Liver (tissue), 9 donors: ENCODE data around the gene AZGP1. TPM values are rescaled to one million over a fixed set of nuclear protein-coding genes. Genes with fewer than 3 reads are reported as not detected.
"Not testable (repeated sequence)": the region's sequence is repeated elsewhere in the genome, so short reads cannot be mapped to it uniquely, and the experiment has no call there.

Experiments
- DNase-seq: peaks from one replicate; pipeline ENCODE4 v3.0.0-alpha.2; 2017; ENCODE audit warnings: low spot score
- H3K27ac ChIP-seq, 2 donors: one replicate each; pipeline ENCODE4 v1.7.0; 2013; ENCODE audit warnings: inconsistent platforms in 2 of 2, low read length in 2 of 2, control low read depth in 1 of 2, low read depth in 1 of 2, mild to moderate bottlenecking in 1 of 2
- H3K27me3 ChIP-seq, 4 donors: one replicate each; pipeline versions ENCODE4 v1.6.1 to v1.7.0; 2013; ENCODE audit warnings: low read length in 3 of 4, inconsistent platforms in 1 of 4, mild to moderate bottlenecking in 1 of 4, moderate library complexity in 1 of 4; ENCODE audit not compliant: control insufficient read depth in 4 of 4, insufficient read depth in 4 of 4
- H3K36me3 ChIP-seq, 4 donors: one replicate each; pipeline versions ENCODE4 v1.6.1 to v1.7.0; 2013; ENCODE audit warnings: low read length in 3 of 4, mild to moderate bottlenecking in 3 of 4, low read depth in 1 of 4, moderate library complexity in 1 of 4; ENCODE audit not compliant: control insufficient read depth in 4 of 4, insufficient read depth in 3 of 4
- H3K4me1 ChIP-seq, 4 donors: one replicate each; pipeline versions ENCODE4 v1.6.1 to v1.7.0; 2013; ENCODE audit warnings: low read length in 3 of 4, mild to moderate bottlenecking in 3 of 4, moderate library complexity in 1 of 4; ENCODE audit not compliant: control insufficient read depth in 4 of 4, insufficient read depth in 4 of 4
- H3K4me3 ChIP-seq, 3 donors: one replicate each; pipeline versions ENCODE4 v1.6.1 to v1.7.0; 2013; ENCODE audit warnings: low read length in 3 of 3, control low read depth in 1 of 3, low read depth in 1 of 3, mild to moderate bottlenecking in 1 of 3
- H3K9ac ChIP-seq, 2 donors: one replicate each; pipeline ENCODE4 v1.7.0; 2013; ENCODE audit warnings: low read length in 2 of 2, mild to moderate bottlenecking in 2 of 2, moderate library complexity in 2 of 2, control low read depth in 1 of 2, low read depth in 1 of 2
- H3K9me3 ChIP-seq, 4 donors: one replicate each; pipeline versions ENCODE4 v1.6.1 to v1.7.0; 2013; ENCODE audit warnings: low read length in 3 of 4; ENCODE audit not compliant: control insufficient read depth in 4 of 4
- FOXA1 ChIP-seq: IDR thresholded peaks from 2 replicates; pipeline ENCODE4 v1.6.1; 2016; ENCODE audit warnings: antibody characterized with exemption
- FOXA2 ChIP-seq: IDR thresholded peaks from 2 replicates; pipeline ENCODE4 v1.6.1; 2016; ENCODE audit warnings: antibody characterized with exemption
- GABPA ChIP-seq, 2 donors: IDR thresholded peaks in 1 of 2; conservative IDR thresholded peaks in 1 of 2; 2 replicates each; pipeline ENCODE4 v1.6.1; 2016; ENCODE audit warnings: antibody characterized with exemption in 2 of 2, mild to moderate bottlenecking in 1 of 2, moderate library complexity in 1 of 2
- HNF4A ChIP-seq, 2 donors: conservative IDR thresholded peaks; 2 replicates each; pipeline ENCODE4 v1.6.1; 2016; ENCODE audit warnings: antibody characterized with exemption in 2 of 2, mild to moderate bottlenecking in 2 of 2
- HNF4G ChIP-seq: IDR thresholded peaks from 2 replicates; pipeline ENCODE4 v1.6.1; 2016; ENCODE audit warnings: antibody characterized with exemption
- JUND ChIP-seq, 2 donors: IDR thresholded peaks; 2 replicates each; pipeline ENCODE4 v1.6.1; 2016; ENCODE audit warnings: antibody characterized with exemption in 2 of 2
- RAD21 ChIP-seq, 2 donors: IDR thresholded peaks; 2 replicates each; pipeline ENCODE4 v1.6.1; 2016; ENCODE audit warnings: antibody characterized with exemption in 2 of 2, mild to moderate bottlenecking in 2 of 2
- RXRA ChIP-seq, 2 donors: IDR thresholded peaks; 2 replicates each; pipeline ENCODE4 v1.6.1; 2017 to 2018; ENCODE audit warnings: antibody characterized with exemption in 2 of 2, mild to moderate bottlenecking in 1 of 2
- SP1 ChIP-seq: IDR thresholded peaks from 2 replicates; pipeline ENCODE4 v1.6.1; 2018; ENCODE audit warnings: antibody characterized with exemption, mild to moderate bottlenecking
- YY1 ChIP-seq: IDR thresholded peaks from 2 replicates; pipeline ENCODE4 v1.6.1; 2016; ENCODE audit warnings: antibody characterized with exemption, mild to moderate bottlenecking
- WGBS: extraction: QIAGEN DNeasy Blood & Tissue Kit; methylation state at CpG from one replicate; pipeline ENCODE4 v1.1.7; 2013; 5-methylcytosine and 5-hydroxymethylcytosine counted together
- polyA plus RNA-seq, 2 donors: library from polyadenylated mRNA; stranded (reverse) in 1 of 2; unstranded in 1 of 2; fragments of 200-250 nt in 1 of 2; fragments of >200 nt in 1 of 2; fragmentation: Nextera tagmentation in 1 of 2; extraction: Ambion mirVana in 1 of 2; gene quantifications; one replicate each; pipeline versions ENCODE4 v1.2.1 to v1.2.3, GENCODE V29; 2013 to 2015
- total RNA-seq, 2 donors: library from RNA; depleted of rRNA; stranded (reverse); fragments of >200 nt; gene quantifications; one replicate each; pipeline ENCODE4 v1.2.3, GENCODE V29; 2014
- TF ChIP-seq, protein P1 (sequence below): IDR thresholded peaks from 2 replicates; pipeline ENCODE4 v1.6.1; 2016; ENCODE audit warnings: antibody characterized with exemption
- TF ChIP-seq, protein P2 (sequence below): IDR thresholded peaks from 2 replicates; pipeline ENCODE4 v1.6.1; 2016; ENCODE audit warnings: antibody characterized with exemption
- TF ChIP-seq, protein P3 (sequence below): IDR thresholded peaks from 2 replicates; pipeline ENCODE4 v1.6.1; 2016; ENCODE audit warnings: antibody characterized with exemption, mild to moderate bottlenecking
- TF ChIP-seq, protein P4 (sequence below): IDR thresholded peaks from 2 replicates; pipeline ENCODE4 v1.6.1; 2016; ENCODE audit warnings: antibody characterized with exemption
- donor health status: healthy.
- donor health status: healthy.
- donor health status: healthy.
- donor health status: healthy.
- donor health status: healthy.

AZGP1 gene
- total and polyA plus RNA-seq, 4 donors, result 99.5 to 2,721 (median 1,150) TPM

DNA sequence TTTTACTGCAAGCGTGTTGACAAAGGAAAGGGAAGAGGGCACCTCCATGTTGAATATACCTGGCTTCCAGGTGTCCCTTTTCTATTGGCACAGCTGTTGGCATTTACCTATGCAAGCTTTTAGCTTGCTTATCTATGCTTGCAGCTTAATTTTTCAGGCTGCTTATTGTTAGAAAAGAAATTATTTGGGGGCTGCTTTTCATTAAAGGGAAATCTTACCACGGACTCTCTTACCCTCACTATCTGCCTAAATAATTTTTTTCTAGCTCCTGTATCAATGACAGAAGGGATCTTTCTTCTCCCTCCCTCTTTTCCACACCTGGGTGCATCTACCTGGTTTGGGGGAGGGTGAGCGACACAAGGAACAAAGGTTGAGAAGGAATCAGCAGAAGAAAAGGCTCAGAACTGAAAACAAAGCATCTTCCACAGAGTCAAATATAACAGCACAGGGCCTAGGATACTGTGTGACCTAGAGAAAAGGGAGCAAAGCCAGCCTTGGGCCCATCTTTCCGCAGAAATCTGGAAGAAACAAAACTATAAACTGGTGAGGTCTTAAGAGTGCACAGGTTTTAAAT is 31.2 kb downstream of the AZGP1 start (continued):
- no peak for TF ChIP-seq SP1

DNA sequence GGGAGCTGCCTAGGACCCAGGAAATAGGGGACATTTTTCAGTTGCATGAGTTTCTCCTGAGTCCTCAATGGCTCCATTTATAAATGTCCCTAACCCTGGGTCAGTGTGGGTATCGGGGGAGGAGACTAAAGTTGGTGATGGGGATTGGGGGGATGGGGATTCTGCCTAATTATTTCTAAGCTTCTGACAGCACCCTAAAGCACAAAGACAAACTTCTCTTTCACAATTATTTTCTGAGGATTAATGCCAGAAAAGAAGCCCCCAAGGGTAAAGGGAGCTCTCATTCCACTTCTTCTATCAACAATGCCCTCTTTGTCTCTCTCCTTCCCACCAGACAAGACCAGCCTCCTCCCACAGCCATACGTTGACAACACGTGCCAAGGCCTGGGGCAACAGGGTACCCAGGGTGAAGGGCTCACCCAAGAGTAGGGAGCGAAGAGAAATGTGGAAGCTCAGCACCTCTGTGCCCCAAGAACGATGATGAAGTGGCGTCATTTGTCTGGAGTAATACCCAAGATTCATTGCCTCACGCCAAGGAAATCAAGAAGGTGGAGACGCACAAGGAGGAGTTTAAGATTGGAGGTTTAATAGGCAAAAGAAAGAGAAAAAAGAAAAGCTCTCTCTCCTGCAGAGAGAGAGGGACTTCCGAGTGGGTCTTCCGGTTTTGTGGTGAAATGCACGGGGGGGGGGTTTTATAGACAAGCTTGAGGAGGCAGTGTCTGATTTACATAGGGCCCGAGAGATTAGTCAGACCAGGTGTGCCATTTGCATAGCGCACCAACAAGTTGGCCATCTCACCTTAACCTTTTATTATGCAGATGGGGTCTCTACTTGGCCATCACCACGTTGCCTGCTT is 32.0 kb downstream of the AZGP1 start:
- 70% methylated on average over 14 of the region's 14 CpGs for WGBS
- no peaks in the 10 kb centered on the region for H3K27me3 ChIP-seq
- H3K36me3 ChIP-seq, result no peaks in the 10 kb centered on the region
- TF ChIP-seq, protein P1, sequence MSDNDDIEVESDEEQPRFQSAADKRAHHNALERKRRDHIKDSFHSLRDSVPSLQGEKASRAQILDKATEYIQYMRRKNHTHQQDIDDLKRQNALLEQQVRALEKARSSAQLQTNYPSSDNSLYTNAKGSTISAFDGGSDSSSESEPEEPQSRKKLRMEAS, result no peak
- TF ChIP-seq, protein P2, sequence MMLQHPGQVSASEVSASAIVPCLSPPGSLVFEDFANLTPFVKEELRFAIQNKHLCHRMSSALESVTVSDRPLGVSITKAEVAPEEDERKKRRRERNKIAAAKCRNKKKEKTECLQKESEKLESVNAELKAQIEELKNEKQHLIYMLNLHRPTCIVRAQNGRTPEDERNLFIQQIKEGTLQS, result no peak
- TF ChIP-seq HNF4G, result no peak
- TF ChIP-seq YY1, result no peak
- TF ChIP-seq GABPA (IDR thresholded peaks at IDR 0.05 in 1 of 2, conservative IDR thresholded peaks at IDR 0.05 in 1 of 2), result no peak
- TF ChIP-seq RXRA (IDR thresholded peaks at IDR 0.05), result no peak
- H3K27ac ChIP-seq, result no peak overlapping the region
- H3K9ac ChIP-seq, result no peak overlapping the region
- DNase-seq, result no peak
- no peak overlapping the region for H3K4me3 ChIP-seq
- no peaks in the 10 kb centered on the region for H3K9me3 ChIP-seq
- no peaks in the 10 kb centered on the region for H3K4me1 ChIP-seq

DNA sequence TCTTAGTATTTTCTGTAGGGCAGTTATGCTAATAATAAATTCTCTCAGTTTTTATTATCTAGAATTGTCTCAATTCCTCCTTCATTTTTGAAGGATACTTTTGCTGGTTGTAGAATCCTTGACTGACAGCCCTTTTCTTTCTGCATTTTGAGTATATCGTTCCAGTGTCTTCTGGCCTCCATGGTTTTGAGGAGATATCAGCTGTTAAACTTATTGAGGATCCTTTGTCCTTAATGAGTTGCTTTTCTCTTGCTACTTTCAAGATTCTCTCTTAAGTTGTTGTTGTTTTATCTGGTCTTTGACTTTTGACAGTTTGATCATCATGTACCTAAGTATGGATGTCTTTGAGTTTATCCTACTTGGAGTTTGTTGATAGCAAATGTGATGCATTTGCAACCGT is 37.5 kb downstream of the AZGP1 start:
- 93% methylated on average over 2 of the region's 2 CpGs for WGBS
- Histone ChIP-seq H3K27ac (no peak overlapping the region), H3K9ac (no peak overlapping the region), H3K36me3 (no peaks in the 10 kb centered on the region), H3K4me1 (no peaks in the 10 kb centered on the region), H3K27me3 (no peaks in the 10 kb centered on the region), H3K9me3 (peaks cover 0 to 5% (median 0%) of the 10 kb centered on the region in 4 donors), H3K4me3 (no peak overlapping the region)
- no peak for DNase-seq
- TF ChIP-seq RAD21 (IDR thresholded peaks at IDR 0.05), result no peak
- no peak for TF ChIP-seq HNF4G
- TF ChIP-seq, protein P1, result no peak
- TF ChIP-seq FOXA1, result no peak
- TF ChIP-seq, protein P2, result no peak
- TF ChIP-seq RXRA (IDR thresholded peaks at IDR 0.05), result no peak
- TF ChIP-seq YY1, result no peak
- no peak for TF ChIP-seq FOXA2
- no peak for TF ChIP-seq HNF4A (conservative IDR thresholded peaks at IDR 0.05)
- TF ChIP-seq, protein P3, sequence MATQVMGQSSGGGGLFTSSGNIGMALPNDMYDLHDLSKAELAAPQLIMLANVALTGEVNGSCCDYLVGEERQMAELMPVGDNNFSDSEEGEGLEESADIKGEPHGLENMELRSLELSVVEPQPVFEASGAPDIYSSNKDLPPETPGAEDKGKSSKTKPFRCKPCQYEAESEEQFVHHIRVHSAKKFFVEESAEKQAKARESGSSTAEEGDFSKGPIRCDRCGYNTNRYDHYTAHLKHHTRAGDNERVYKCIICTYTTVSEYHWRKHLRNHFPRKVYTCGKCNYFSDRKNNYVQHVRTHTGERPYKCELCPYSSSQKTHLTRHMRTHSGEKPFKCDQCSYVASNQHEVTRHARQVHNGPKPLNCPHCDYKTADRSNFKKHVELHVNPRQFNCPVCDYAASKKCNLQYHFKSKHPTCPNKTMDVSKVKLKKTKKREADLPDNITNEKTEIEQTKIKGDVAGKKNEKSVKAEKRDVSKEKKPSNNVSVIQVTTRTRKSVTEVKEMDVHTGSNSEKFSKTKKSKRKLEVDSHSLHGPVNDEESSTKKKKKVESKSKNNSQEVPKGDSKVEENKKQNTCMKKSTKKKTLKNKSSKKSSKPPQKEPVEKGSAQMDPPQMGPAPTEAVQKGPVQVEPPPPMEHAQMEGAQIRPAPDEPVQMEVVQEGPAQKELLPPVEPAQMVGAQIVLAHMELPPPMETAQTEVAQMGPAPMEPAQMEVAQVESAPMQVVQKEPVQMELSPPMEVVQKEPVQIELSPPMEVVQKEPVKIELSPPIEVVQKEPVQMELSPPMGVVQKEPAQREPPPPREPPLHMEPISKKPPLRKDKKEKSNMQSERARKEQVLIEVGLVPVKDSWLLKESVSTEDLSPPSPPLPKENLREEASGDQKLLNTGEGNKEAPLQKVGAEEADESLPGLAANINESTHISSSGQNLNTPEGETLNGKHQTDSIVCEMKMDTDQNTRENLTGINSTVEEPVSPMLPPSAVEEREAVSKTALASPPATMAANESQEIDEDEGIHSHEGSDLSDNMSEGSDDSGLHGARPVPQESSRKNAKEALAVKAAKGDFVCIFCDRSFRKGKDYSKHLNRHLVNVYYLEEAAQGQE, result no peak
- TF ChIP-seq, protein P4, sequence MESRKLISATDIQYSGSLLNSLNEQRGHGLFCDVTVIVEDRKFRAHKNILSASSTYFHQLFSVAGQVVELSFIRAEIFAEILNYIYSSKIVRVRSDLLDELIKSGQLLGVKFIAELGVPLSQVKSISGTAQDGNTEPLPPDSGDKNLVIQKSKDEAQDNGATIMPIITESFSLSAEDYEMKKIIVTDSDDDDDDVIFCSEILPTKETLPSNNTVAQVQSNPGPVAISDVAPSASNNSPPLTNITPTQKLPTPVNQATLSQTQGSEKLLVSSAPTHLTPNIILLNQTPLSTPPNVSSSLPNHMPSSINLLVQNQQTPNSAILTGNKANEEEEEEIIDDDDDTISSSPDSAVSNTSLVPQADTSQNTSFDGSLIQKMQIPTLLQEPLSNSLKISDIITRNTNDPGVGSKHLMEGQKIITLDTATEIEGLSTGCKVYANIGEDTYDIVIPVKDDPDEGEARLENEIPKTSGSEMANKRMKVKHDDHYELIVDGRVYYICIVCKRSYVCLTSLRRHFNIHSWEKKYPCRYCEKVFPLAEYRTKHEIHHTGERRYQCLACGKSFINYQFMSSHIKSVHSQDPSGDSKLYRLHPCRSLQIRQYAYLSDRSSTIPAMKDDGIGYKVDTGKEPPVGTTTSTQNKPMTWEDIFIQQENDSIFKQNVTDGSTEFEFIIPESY, result no peak
- TF ChIP-seq JUND (IDR thresholded peaks at IDR 0.05), result no peak

DNA sequence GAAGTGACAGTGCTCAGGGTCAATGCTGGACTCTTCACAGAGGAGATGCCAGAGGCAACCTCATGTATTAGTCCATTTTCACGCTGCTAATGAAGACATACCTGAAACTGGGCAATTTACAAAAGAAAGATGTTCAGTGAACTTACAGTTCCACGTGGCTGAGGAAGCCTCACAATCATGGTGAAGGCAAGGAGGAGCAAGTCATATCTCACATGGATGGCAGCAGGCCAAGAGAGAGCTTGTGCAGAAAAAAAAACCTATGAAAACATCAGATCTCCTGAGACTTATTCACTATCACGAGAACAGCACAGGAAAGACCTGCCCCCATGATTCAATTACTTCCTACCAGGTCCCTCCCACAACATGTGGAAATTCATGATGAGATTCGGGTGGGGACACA is 40.8 kb downstream of the AZGP1 start:
- not testable (repeated sequence) for H3K36me3 ChIP-seq, H3K9ac ChIP-seq, H3K27me3 ChIP-seq, H3K4me3 ChIP-seq, H3K27ac ChIP-seq, DNase-seq, H3K4me1 ChIP-seq, H3K9me3 ChIP-seq
- WGBS, result 66% methylated on average over 4 of the region's 4 CpGs
